GM21526 (cell line): ENCODE results near the gene SCCPDH.

Experiments
- ATAC-seq: cut with Tn5 transposase; IDR thresholded peaks from one replicate; pipeline ENCODE4 v1.9.1; 2021; ENCODE audit warnings: moderate library complexity; ENCODE audit not compliant: unreplicated experiment, low FRiP score

The SCCPDH gene

DNA sequence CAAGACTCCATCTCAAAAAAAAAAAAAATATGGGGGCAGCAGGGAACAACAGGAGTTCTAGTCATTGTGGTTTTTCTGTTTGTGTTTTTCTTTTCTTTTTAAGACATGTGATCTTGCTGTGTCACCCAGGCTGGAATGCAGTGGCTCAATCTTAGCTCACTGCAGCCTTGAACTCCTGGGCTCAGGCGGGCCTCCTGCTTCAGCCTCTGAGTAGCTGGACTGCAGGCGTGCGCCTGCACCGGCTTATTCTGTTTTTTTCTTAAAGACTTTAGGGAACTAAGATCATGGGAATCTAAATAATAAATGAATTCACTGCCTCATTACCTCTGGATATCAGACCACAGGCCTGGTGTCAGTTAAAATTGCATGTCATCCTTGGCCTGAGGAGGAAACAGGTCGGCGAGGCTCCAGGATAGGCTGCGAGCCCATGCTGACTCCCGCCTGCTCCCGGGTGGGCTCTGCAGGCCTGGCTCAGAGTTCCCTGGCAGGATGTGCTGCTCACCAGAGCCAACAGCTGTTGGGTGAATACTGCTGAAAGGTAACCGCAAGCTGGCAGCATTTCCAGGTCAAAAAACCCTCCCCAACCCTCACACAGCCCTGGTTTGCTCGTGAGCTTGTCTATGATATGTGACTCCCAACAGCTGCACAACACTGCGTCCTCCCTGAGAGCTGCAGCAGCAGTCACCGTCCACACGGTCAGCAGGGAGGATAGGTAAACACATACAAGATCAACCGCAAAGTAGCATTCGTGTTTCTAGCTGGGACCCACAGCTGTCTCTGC lies 58.1 kb downstream of the SCCPDH start:
- ATAC-seq = no peak

DNA sequence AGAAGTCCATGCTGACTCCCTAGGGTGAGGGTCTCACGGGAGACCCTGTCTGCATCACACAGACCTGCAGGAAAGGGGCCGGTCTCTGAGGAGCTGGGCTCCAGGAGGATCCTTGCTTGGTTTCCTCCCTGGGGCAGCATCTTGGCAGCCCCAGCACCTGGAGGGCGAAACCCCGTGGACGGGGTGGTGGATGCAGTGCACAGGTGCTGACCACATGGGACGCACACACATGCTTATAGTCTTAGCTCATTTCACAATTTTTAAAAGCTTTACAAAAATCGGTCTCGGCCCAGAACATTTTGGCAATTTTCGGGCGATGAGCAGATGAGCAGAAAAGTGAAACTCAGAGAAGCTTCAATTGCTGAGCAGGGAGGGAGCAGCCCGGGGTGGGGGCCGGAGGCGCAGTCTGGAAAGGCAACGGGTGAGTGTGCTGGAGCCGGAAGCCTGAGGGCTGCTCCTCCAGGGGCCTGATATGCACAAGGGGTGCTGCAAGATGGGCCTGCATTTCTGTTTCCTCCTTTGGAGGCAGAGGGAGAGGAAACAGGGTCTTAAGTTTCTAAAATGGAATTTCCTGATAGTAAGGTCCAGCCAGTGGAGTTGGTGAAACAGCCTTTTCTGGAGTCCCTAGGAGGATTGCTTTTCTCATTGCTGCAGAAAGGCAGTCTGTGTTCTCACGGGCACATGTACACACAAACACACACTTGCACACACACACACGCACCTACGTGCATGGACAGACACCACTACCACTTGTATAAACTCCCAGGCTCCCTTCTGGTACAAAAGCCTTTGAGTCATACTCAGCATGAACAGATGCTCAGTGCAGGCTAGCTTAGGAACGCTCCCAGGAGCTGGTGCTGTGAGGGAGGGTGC lies 60.6 kb downstream of the SCCPDH start:
- no peak for ATAC-seq

- ATAC-seq = no peak
Observed at GRCh38 chr1:246785494-246786111, 61.4 kb downstream of the SCCPDH start.

DNA sequence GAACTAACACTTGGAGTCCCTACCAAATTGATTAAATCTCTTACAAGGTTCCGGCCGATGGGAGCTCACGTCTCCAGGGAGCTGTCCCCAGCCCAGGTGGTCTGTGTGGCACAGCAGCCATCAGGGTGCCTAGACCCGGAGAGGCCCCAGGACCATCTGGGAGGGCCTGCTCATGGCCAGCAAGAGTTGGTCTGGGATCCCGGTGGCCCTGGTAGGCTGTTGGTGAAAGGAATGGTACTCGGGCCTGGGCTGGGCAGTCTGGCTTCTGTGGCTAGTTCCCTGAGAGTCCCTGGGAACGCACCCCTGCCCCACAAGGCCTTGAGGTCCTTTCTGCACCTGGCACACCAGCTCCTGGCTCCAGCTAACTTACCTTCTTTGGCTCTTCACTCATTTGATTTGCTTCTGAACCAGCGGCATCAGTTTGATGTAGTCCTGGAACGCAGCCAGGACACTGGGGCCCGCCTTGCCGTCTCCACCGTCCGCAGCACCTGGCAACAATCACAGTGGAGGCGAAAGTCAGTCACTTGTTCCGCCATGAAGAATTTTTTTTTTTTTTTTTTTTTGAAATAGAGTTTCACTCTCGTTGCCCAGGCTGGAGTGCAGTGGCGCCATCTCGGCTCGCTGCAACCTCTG lies 62.5 kb downstream of the SCCPDH start:
- ATAC-seq = no peak

DNA sequence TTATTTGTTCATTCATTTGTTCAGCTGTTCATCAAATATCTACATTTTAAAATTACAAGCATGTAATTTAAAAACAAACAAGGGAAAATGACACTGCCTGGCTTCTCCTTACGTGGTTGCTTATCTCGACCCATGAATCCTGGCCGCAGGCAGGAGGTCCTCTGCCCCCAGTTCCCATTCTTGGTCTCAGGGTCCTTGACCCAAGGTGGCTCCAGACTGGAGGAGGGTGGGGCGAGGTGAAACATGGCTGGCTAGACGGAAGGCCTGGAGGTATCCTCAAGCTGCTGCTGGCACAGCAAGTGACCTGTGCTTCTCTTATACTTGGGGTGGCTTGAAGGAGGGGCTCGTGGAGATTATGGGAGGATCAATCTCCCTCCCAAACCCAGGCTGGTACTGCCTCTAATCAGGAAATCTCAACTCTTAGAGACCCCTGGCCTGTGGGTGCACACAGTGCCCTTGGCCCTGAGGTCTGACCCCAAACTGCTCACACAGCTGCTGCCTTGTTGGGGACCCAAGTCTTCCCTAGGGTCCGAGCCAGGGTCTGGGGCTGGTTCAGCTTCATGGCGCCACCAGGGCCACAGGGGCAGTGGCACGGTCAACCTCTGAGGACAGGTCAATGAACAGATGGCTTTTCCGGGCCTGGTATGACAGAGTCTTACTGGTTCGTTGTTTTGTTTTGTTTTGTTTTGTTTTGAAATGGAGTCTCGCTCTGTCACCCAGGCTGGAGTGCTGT lies 63.7 kb downstream of the SCCPDH start:
- no peak for ATAC-seq

DNA sequence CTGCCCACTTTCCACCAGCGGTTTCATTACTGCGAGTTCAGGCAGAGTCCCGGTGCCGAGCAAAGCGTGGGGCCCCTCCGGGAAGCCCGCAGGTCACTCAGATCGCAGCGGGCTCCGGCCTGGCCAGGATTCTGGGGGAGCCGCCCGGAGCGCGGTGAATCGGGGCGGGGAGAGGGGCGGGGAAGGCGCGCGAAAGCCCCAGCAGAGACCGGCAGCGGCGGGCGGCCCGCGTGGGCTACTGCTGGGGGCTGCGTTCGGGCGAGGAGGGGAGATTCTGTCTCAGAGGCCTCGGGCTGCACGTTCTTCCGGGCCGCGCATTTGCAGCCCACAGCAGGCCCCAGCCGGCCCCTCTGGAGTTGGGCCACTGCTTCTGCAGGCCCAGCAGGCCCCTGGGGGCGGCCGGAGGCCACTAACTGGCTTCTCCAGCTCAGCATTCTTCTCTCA lies 64.7 kb downstream of the SCCPDH start:
- no peak for ATAC-seq

GRCh38 chr1:246789454-246790339 lies 65.5 kb downstream of the SCCPDH start:
- ATAC-seq = no peak

DNA sequence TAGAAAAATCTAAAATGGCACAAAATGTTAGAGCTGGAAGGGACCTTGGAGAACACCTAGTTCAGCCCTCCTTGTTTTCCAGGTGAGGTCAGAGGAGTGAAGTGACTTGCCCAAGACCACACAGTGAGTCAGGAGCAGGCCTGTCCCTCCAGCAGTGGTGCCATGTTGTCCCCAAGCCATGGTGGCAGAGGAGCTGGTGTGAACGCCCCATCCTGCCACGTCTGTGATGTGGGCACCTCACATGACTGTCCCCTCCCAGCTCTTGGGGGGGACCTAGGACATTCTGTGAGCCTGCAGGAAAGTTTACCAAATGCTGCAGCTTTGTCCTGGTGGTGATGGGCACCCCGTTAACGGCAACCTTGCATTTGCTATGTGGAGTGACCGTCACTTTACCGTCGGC lies 66.2 kb downstream of the SCCPDH start:
- ATAC-seq = no peak

- no peak for ATAC-seq
Observed at GRCh38 chr1:246790833-246791232, 66.6 kb downstream of the SCCPDH start.

- no peak for ATAC-seq
Observed at GRCh38 chr1:246791303-246791918, 67.2 kb downstream of the SCCPDH start.

GRCh38 chr1:246792603-246793002 lies 68.4 kb downstream of the SCCPDH start:
- ATAC-seq = no peak

- no peak for ATAC-seq
Observed at GRCh38 chr1:246793356-246793896, 69.2 kb downstream of the SCCPDH start.

GRCh38 chr1:246794048-246794827 lies 70.0 kb downstream of the SCCPDH start:
- no peak for ATAC-seq

GRCh38 chr1:246794828-246795671 lies 70.8 kb downstream of the SCCPDH start:
- no peak for ATAC-seq

- ATAC-seq = no peak
Observed at GRCh38 chr1:246795906-246796694, 71.9 kb downstream of the SCCPDH start.

GRCh38 chr1:246797157-246797556 lies 72.9 kb downstream of the SCCPDH start:
- ATAC-seq = no peak
